Suprapubic skin (tissue), 4 donors: ENCODE data around the gene TENT4A. TPM values are rescaled to one million over a fixed set of nuclear protein-coding genes. Genes with fewer than 3 reads are reported as not detected.

Source experiments
- DNase-seq, 2 donors: peaks; one replicate each; pipeline ENCODE4 v3.0.0-alpha.2; 2019; ENCODE audit warnings: low spot score in 2 of 2
- H3K27ac ChIP-seq: fragments of 200-600 bp; sonication (generic); one replicate; pipeline ENCODE4 v1.5.1; 2019
- H3K27me3 ChIP-seq: fragments of 200-600 bp; sonication (generic); one replicate; pipeline ENCODE4 v1.5.1; 2019
- H3K36me3 ChIP-seq: fragments of 200-600 bp; sonication (generic); one replicate; pipeline ENCODE4 v1.5.1; 2019
- H3K4me1 ChIP-seq: fragments of 200-600 bp; sonication (generic); one replicate; pipeline ENCODE4 v1.5.1; 2019
- H3K4me3 ChIP-seq: fragments of 200-600 bp; sonication (generic); one replicate; pipeline ENCODE4 v1.5.1; 2019; ENCODE audit warnings: mild to moderate bottlenecking
- H3K9me3 ChIP-seq: fragments of 200-600 bp; sonication (generic); one replicate; pipeline ENCODE4 v1.5.1; 2019
- CTCF ChIP-seq, 2 donors: fragments of 200-600 bp in 1 of 2; fragments of 450-650 bp in 1 of 2; sonication (generic) in 1 of 2; IDR thresholded peaks; one replicate each; pipeline ENCODE4 v1.5.1; 2016 to 2019; ENCODE audit warnings: antibody characterized with exemption in 2 of 2, mild to moderate bottlenecking in 1 of 2, moderate library complexity in 1 of 2
- EP300 ChIP-seq: sonication (generic); formaldehyde crosslinking; IDR thresholded peaks from one replicate; pipeline ENCODE4 v1.6.1; 2017; ENCODE audit warnings: antibody characterized with exemption
- POLR2A ChIP-seq, 2 donors: fragments of 450-650 bp; IDR thresholded peaks; one replicate each; pipeline ENCODE4 v1.6.1; 2017; ENCODE audit warnings: antibody characterized with exemption in 2 of 2, mild to moderate bottlenecking in 2 of 2, moderate library complexity in 2 of 2
- POLR2AphosphoS5 ChIP-seq, 3 donors: sonication (generic); formaldehyde crosslinking; IDR thresholded peaks; one replicate each; pipeline ENCODE4 v1.6.1; 2017; ENCODE audit warnings: antibody characterized with exemption in 3 of 3
- WGBS: methylation state at CpG from one replicate; pipeline ENCODE4 v1.1.5; 2018; 5-methylcytosine and 5-hydroxymethylcytosine counted together
- total RNA-seq, 4 donors: library from RNA; depleted of rRNA; stranded (reverse); fragments of >200 nt; gene quantifications; one replicate each; pipeline ENCODE4 v1.1.0, GENCODE V29; 2016

TENT4A gene
- total RNA-seq, 4 donors from 2014 or later = 36.4 to 67.3 (median 42.4) TPM

- no peak for TF ChIP-seq POLR2A (IDR thresholded peaks at IDR 0.05)
- TF ChIP-seq EP300 = no peak
- no peak for TF ChIP-seq POLR2AphosphoS5 (IDR thresholded peaks at IDR 0.05)
- no peak for TF ChIP-seq CTCF (IDR thresholded peaks at IDR 0.05)
- no peak for DNase-seq
- 90% methylated on average over 9 of the region's 9 CpGs for WGBS
- H3K27ac ChIP-seq = no peak overlapping the region
- H3K27me3 ChIP-seq = no peaks in the 10 kb centered on the region
- H3K4me1 ChIP-seq = peaks cover 5% of the 10 kb centered on the region
- no peak overlapping the region for H3K4me3 ChIP-seq
- H3K36me3 ChIP-seq = peaks cover 56% of the 10 kb centered on the region
- H3K9me3 ChIP-seq = no peaks in the 10 kb centered on the region
Measured at GRCh38 chr5:6747103-6747502, 33.9 kb downstream of the TENT4A start.

GRCh38 chr5:6748142-6748541, 34.9 kb downstream of the TENT4A start:
- Histone ChIP-seq H3K27ac (no peak overlapping the region), H3K4me1 (peaks cover 5% of the 10 kb centered on the region), H3K4me3 (no peak overlapping the region), H3K27me3 (no peaks in the 10 kb centered on the region), H3K9me3 (no peaks in the 10 kb centered on the region), H3K36me3 (peaks cover 56% of the 10 kb centered on the region)
- DNase-seq = no peak
- TF ChIP-seq POLR2A (IDR thresholded peaks at IDR 0.05) = no peak
- no peak for TF ChIP-seq EP300
- no peak for TF ChIP-seq POLR2AphosphoS5 (IDR thresholded peaks at IDR 0.05)
- TF ChIP-seq CTCF (IDR thresholded peaks at IDR 0.05) = no peak
- WGBS = 92% methylated on average over 9 of the region's 11 CpGs

GRCh38 chr5:6749026-6749716, 35.9 kb downstream of the TENT4A start:
- peaks cover 64% of the 10 kb centered on the region for H3K36me3 ChIP-seq
- 92% methylated on average over 22 of the region's 22 CpGs for WGBS
- peak in 1 of 2 donors; percentile 59 for DNase-seq

GRCh38 chr5:6750142-6750840, 37.1 kb downstream of the TENT4A start:
- DNase-seq = peak; percentile 20 to 56
- 90% methylated on average over 23 of the region's 23 CpGs for WGBS
- H3K27ac ChIP-seq = no peak overlapping the region
- H3K4me1 ChIP-seq = peaks cover 3% of the 10 kb centered on the region
- H3K9me3 ChIP-seq = no peaks in the 10 kb centered on the region
- H3K4me3 ChIP-seq = no peak overlapping the region
- H3K27me3 ChIP-seq = no peaks in the 10 kb centered on the region
- peaks cover 75% of the 10 kb centered on the region for H3K36me3 ChIP-seq
- TF ChIP-seq EP300 = no peak
- TF ChIP-seq POLR2A (IDR thresholded peaks at IDR 0.05) = no peak
- TF ChIP-seq POLR2AphosphoS5 (IDR thresholded peaks at IDR 0.05) = no peak
- no peak for TF ChIP-seq CTCF (IDR thresholded peaks at IDR 0.05)

More at GRCh38 chr5:6749026-6749716, 35.9 kb downstream of the TENT4A start:
- Histone ChIP-seq H3K27ac (no peak overlapping the region), H3K4me1 (peaks cover 5% of the 10 kb centered on the region), H3K27me3 (no peaks in the 10 kb centered on the region), H3K9me3 (no peaks in the 10 kb centered on the region), H3K4me3 (no peak overlapping the region)
- TF ChIP-seq POLR2AphosphoS5 (IDR thresholded peaks at IDR 0.05) (no peak), EP300 (no peak), POLR2A (IDR thresholded peaks at IDR 0.05) (no peak), CTCF (IDR thresholded peaks at IDR 0.05) (no peak)

- TF ChIP-seq CTCF (IDR thresholded peaks at IDR 0.05) (no peak), EP300 (no peak)
- no peaks in the 10 kb centered on the region for H3K27me3 ChIP-seq
- no peak overlapping the region for H3K27ac ChIP-seq
- no peaks in the 10 kb centered on the region for H3K9me3 ChIP-seq
- H3K36me3 ChIP-seq = peaks cover 81% of the 10 kb centered on the region
- WGBS = 93% methylated on average over 18 of the region's 18 CpGs
- DNase-seq = peak; percentile 37 to 60
- no peak overlapping the region for H3K4me3 ChIP-seq
- no peaks in the 10 kb centered on the region for H3K4me1 ChIP-seq
Measured at GRCh38 chr5:6750951-6751685, 37.9 kb downstream of the TENT4A start.
